Fibroblast of villous mesenchyme (primary cell): ENCODE results near the gene KIF13A. TPM values are rescaled to one million over a fixed set of nuclear protein-coding genes. Genes with fewer than 3 reads are reported as not detected.
"Not testable (repeated sequence)": the region's sequence is repeated elsewhere in the genome, so short reads cannot be mapped to it uniquely, and the experiment has no call there.

Experiments
- DNase-seq: peaks from one replicate; pipeline ENCODE4 v3.0.0-alpha.2; 2010; ENCODE audit warnings: low read depth
- H3K4me3 ChIP-seq: 2 replicates; pipeline ENCODE4 v1.5.1; 2011; ENCODE audit warnings: low read depth, mild to moderate bottlenecking, low read length
- total RNA-seq: library from RNA; depleted of rRNA; stranded (reverse); fragments of >200 nt; gene quantifications from 2 replicates; pipeline ENCODE4 v1.2.3, GENCODE V29; 2012
- TF ChIP-seq, protein P1 (sequence below): IDR thresholded peaks from 2 replicates; pipeline ENCODE4 v1.5.1; 2012; ENCODE audit warnings: low read depth, mild to moderate bottlenecking, low read length; ENCODE audit not compliant: insufficient read depth

KIF13A gene
- total RNA-seq, 1 donor, result 49.2 TPM

GRCh38 chr6:17890309-17890708 is 97.1 kb downstream of the KIF13A start:
- TF ChIP-seq, protein P1, sequence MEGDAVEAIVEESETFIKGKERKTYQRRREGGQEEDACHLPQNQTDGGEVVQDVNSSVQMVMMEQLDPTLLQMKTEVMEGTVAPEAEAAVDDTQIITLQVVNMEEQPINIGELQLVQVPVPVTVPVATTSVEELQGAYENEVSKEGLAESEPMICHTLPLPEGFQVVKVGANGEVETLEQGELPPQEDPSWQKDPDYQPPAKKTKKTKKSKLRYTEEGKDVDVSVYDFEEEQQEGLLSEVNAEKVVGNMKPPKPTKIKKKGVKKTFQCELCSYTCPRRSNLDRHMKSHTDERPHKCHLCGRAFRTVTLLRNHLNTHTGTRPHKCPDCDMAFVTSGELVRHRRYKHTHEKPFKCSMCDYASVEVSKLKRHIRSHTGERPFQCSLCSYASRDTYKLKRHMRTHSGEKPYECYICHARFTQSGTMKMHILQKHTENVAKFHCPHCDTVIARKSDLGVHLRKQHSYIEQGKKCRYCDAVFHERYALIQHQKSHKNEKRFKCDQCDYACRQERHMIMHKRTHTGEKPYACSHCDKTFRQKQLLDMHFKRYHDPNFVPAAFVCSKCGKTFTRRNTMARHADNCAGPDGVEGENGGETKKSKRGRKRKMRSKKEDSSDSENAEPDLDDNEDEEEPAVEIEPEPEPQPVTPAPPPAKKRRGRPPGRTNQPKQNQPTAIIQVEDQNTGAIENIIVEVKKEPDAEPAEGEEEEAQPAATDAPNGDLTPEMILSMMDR, result no peak
- no peak for DNase-seq
- no peak overlapping the region for H3K4me3 ChIP-seq

- DNase-seq, H3K4me3 ChIP-seq: not testable (repeated sequence)
These were observed 97.7 kb downstream of the KIF13A start for GRCh38 chr6:17889777-17890176.

DNA sequence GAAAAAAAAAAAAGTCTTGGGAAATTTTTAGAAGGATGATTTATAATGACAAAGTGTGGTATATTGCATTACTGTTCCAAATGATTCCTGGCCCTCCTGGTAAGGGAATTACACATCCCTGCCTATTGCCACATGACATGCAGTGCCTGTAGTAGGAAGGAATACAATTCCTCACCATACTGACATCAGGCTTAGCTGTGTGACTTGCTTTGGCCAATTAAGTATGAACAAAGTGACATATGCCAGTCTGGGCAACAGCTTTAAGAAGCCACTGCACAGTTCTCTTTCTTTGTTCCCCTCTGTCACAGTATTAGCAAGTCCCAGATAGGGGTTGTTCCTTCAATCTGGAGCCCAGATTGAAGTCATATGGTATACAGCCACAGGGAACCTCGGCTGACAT is 100.5 kb downstream of the KIF13A start:
- no peak overlapping the region for H3K4me3 ChIP-seq
- peak; percentile 33 for DNase-seq
- TF ChIP-seq, protein P1, result no peak

- TF ChIP-seq, protein P1, result no peak
- no peak for DNase-seq
- H3K4me3 ChIP-seq, result no peak overlapping the region
These were observed 101.4 kb downstream of the KIF13A start for GRCh38 chr6:17885889-17886576.

GRCh38 chr6:17884498-17885478 is 102.6 kb downstream of the KIF13A start:
- peak; percentile 35 for DNase-seq
- no peak overlapping the region for H3K4me3 ChIP-seq
- TF ChIP-seq, protein P1, result no peak

GRCh38 chr6:17883665-17884497 is 103.6 kb downstream of the KIF13A start:
- no peak overlapping the region for H3K4me3 ChIP-seq
- TF ChIP-seq, protein P1, result no peak
- DNase-seq, result no peak
